ENCODE measurements around the gene CT47C1.

The CT47C1 gene

GRCh38 chrX:119042040-119042439, 30.8 kb upstream of the CT47C1 start:
- Histone ChIP-seq H3K9ac (no peak overlapping the region), H3K79me2 (ENCODE audit: insufficient read depth, low read depth) (no peaks in the 10 kb centered on the region), H3K27ac (no peak overlapping the region), H3K27me3 (ENCODE audit: insufficient read depth, low read depth) (no peaks in the 10 kb centered on the region), H3K36me3 (ENCODE audit: insufficient read depth) (no peaks in the 10 kb centered on the region), H2AFZ (ENCODE audit: low read depth) (no peak overlapping the region), H3K4me2 (no peak overlapping the region), H3K4me3 (IDR thresholded peaks at IDR 0.05; ENCODE audit: insufficient read depth, low read depth, low read length) (no peak overlapping the region), H4K20me1 (ENCODE audit: insufficient read depth) (no peaks in the 10 kb centered on the region), H3K4me1 (ENCODE audit: low read depth, poor library complexity, severe bottlenecking) (no peaks in the 10 kb centered on the region)
- no peak for TF ChIP-seq CTCF (conservative IDR thresholded peaks at IDR 0.05; ENCODE audit: low read depth, low read length)

DNA sequence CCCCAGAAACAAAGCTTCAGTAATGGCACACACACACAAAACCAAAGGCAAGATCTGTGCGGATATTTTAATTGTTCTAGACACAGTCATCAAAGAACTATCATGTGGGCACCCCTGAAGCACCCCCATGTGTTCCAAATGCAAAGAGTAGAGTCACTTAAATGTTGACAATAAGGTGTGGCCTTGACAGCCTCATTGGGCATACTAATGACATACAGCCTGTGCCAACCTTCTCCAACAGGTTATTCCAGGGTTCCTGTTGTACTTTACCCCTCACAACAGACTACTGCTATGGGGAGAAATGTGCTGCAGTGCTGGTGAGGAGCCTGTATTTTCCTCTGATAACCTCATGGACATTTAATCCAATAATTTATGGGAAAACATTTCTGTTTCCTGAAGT, 29.8 kb upstream of the CT47C1 start:
- Histone ChIP-seq H3K4me3 (IDR thresholded peaks at IDR 0.05; ENCODE audit: insufficient read depth, low read depth, low read length) (no peak overlapping the region), H3K79me2 (ENCODE audit: insufficient read depth, low read depth) (no peaks in the 10 kb centered on the region), H3K4me2 (no peak overlapping the region), H3K36me3 (ENCODE audit: insufficient read depth) (no peaks in the 10 kb centered on the region), H3K27me3 (ENCODE audit: insufficient read depth, low read depth) (no peaks in the 10 kb centered on the region), H3K27ac (no peak overlapping the region), H2AFZ (ENCODE audit: low read depth) (no peak overlapping the region), H4K20me1 (ENCODE audit: insufficient read depth) (no peaks in the 10 kb centered on the region), H3K9ac (no peak overlapping the region), H3K4me1 (ENCODE audit: low read depth, poor library complexity, severe bottlenecking) (no peaks in the 10 kb centered on the region)
- no peak for TF ChIP-seq CTCF (conservative IDR thresholded peaks at IDR 0.05; ENCODE audit: low read depth, low read length)

DNA sequence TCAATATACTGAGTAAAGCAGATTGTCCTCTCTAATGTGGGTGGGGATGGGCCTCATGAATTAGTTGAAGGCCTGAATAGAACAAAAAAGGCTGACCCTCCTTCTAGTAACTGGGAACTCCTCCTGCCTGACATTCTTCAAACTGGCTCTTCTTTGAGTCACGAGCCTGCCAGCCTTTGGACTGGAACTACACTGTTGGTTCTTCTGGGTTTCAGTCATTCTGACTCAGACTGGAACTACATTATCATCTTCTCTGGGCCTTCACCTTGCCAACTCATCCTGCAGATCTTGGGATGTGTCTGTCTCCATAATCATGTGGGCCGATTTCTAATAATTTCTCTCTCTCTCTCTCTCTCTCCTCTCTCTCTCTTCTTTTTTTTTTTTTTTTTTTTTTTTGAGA, 26.9 kb upstream of the CT47C1 start:
- Histone ChIP-seq H3K27me3 (ENCODE audit: insufficient read depth, low read depth) (no peaks in the 10 kb centered on the region), H4K20me1 (ENCODE audit: insufficient read depth) (no peaks in the 10 kb centered on the region), H3K27ac (no peak overlapping the region), H3K79me2 (ENCODE audit: insufficient read depth, low read depth) (no peaks in the 10 kb centered on the region), H3K9ac (no peak overlapping the region), H3K4me3 (IDR thresholded peaks at IDR 0.05; ENCODE audit: insufficient read depth, low read depth, low read length) (no peak overlapping the region), H3K4me2 (no peak overlapping the region), H2AFZ (ENCODE audit: low read depth) (no peak overlapping the region), H3K4me1 (ENCODE audit: low read depth, poor library complexity, severe bottlenecking) (no peaks in the 10 kb centered on the region), H3K36me3 (ENCODE audit: insufficient read depth) (no peaks in the 10 kb centered on the region)
- TF ChIP-seq CTCF (conservative IDR thresholded peaks at IDR 0.05; ENCODE audit: low read depth, low read length), result no peak

DNA sequence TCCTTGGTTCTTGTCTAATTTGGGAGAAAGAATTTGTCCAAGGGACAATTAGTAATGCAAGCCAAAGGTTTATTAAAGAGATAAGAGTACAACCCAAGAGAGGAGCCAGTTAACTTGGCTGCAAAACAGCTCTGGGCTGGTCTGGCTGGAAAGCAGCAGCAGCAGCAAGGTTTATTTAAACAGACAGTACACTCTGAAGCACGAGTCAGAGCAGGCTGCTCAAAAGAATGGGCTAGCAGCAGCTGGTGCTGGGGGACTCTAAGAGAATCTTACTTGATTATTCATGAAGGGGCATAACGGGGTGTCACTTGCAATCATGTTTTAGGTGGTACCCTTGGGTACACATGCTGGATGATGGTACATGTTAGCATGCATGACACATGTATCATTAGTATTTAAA, 17.1 kb upstream of the CT47C1 start:
- no peak for TF ChIP-seq CTCF (conservative IDR thresholded peaks at IDR 0.05; ENCODE audit: low read depth, low read length)
- Histone ChIP-seq H4K20me1 (ENCODE audit: insufficient read depth) (no peaks in the 10 kb centered on the region), H3K27me3 (ENCODE audit: insufficient read depth, low read depth) (no peaks in the 10 kb centered on the region), H3K4me3 (IDR thresholded peaks at IDR 0.05; ENCODE audit: insufficient read depth, low read depth, low read length) (no peak overlapping the region), H3K4me1 (ENCODE audit: low read depth, poor library complexity, severe bottlenecking) (no peaks in the 10 kb centered on the region), H3K79me2 (ENCODE audit: insufficient read depth, low read depth) (no peaks in the 10 kb centered on the region), H3K9ac (no peak overlapping the region), H3K36me3 (ENCODE audit: insufficient read depth) (no peaks in the 10 kb centered on the region), H3K27ac (no peak overlapping the region), H3K4me2 (no peak overlapping the region), H2AFZ (ENCODE audit: low read depth) (no peak overlapping the region)

All from KMS-11 (cell line).